OCI-LY1 (cell line): ENCODE data around the gene MTHFD1L.

ENCODE experiments used
- CTCF ChIP-seq: fragments of 200-600 bp; sonication (generic), shearing (Covaris generic); IDR thresholded peaks from 2 replicates; pipeline ENCODE4 v1.5.1; 2017; ENCODE audit warnings: mild to moderate bottlenecking, antibody characterized with exemption, low read length, moderate library complexity, mixed read lengths
- EZH2 ChIP-seq: fragments of 200-600 bp; sonication (generic), shearing (Covaris generic); IDR thresholded peaks from 2 replicates; pipeline ENCODE4 v1.8.0; 2017; ENCODE audit warnings: borderline replicate concordance, mixed run types, mild to moderate bottlenecking, antibody characterized with exemption, low read length, moderate library complexity, mixed read lengths

GRCh38 chr6:150969901-150970300 lies 104.4 kb downstream of the MTHFD1L start:
- TF ChIP-seq CTCF = no peak
- TF ChIP-seq EZH2 = no peak
